Left renal cortex interstitium (tissue), 4 donors: ENCODE results near the gene PARD6G. TPM values are rescaled to one million over a fixed set of nuclear protein-coding genes. Genes with fewer than 3 reads are reported as not detected.
A peak's percentile ranks its signal among the peaks of the same experiment; 100 is the strongest.

Experiments
- DNase-seq, 4 donors: peaks; one replicate each; pipeline ENCODE4 v3.0.0-alpha.2; 2013; ENCODE audit warnings: low read depth in 4 of 4, low spot score in 2 of 4, missing footprints in 1 of 4
- polyA plus RNA-seq, 4 donors: library from polyadenylated mRNA; unstranded; fragments of 120-200 nt; gene quantifications; one replicate each; pipeline ENCODE4 v1.2.1, GENCODE V29; 2013; ENCODE audit not compliant: insufficient read length in 4 of 4

PARD6G gene
- polyA plus RNA-seq, 4 donors = 30.1 to 35.4 (median 32.1) TPM

- no peak for DNase-seq
These were observed 28.7 kb downstream of the PARD6G start for GRCh38 chr18:80218341-80219227.

GRCh38 chr18:80213182-80213581, 34.1 kb downstream of the PARD6G start:
- DNase-seq = no peak

GRCh38 chr18:80210312-80211083, 36.8 kb downstream of the PARD6G start:
- DNase-seq = no peak

GRCh38 chr18:80208620-80209019, 38.7 kb downstream of the PARD6G start:
- DNase-seq = no peak

GRCh38 chr18:80205294-80205693, 42.0 kb downstream of the PARD6G start:
- no peak for DNase-seq

- no peak for DNase-seq
These were observed 43.2 kb downstream of the PARD6G start for GRCh38 chr18:80204142-80204541.

- no peak for DNase-seq
These were observed 44.1 kb downstream of the PARD6G start for GRCh38 chr18:80203249-80203648.

GRCh38 chr18:80202264-80202998, 44.9 kb downstream of the PARD6G start:
- no peak for DNase-seq

- DNase-seq = no peak
These were observed 45.6 kb downstream of the PARD6G start for GRCh38 chr18:80201739-80202138.

- no peak for DNase-seq
These were observed 46.2 kb downstream of the PARD6G start for GRCh38 chr18:80200932-80201672.

- no peak for DNase-seq
These were observed 47.0 kb downstream of the PARD6G start for GRCh38 chr18:80200171-80200931.

- no peak for DNase-seq
These were observed 48.1 kb downstream of the PARD6G start for GRCh38 chr18:80198994-80199748.

- no peak for DNase-seq
These were observed 48.9 kb downstream of the PARD6G start for GRCh38 chr18:80198391-80198790.

- no peak for DNase-seq
These were observed 49.8 kb downstream of the PARD6G start for GRCh38 chr18:80197528-80197927.

GRCh38 chr18:80196528-80197320, 50.6 kb downstream of the PARD6G start:
- DNase-seq = peak in 1 of 4 donors; percentile 10

- no peak for DNase-seq
These were observed 52.3 kb downstream of the PARD6G start for GRCh38 chr18:80194874-80195570.

- no peak for DNase-seq
These were observed 53.6 kb downstream of the PARD6G start for GRCh38 chr18:80193701-80194100.
